Fibroblast of villous mesenchyme (primary cell): ENCODE data around the gene MPPED1. TPM values are rescaled to one million over a fixed set of nuclear protein-coding genes. Genes with fewer than 3 reads are reported as not detected.

Experiments used
- DNase-seq: peaks from one replicate; pipeline ENCODE4 v3.0.0-alpha.2; 2010; ENCODE audit warnings: low read depth
- H3K4me3 ChIP-seq: 2 replicates; pipeline ENCODE4 v1.5.1; 2011; ENCODE audit warnings: low read depth, mild to moderate bottlenecking, low read length
- CTCF ChIP-seq: IDR thresholded peaks from 2 replicates; pipeline ENCODE4 v1.5.1; 2012; ENCODE audit warnings: low read depth, mild to moderate bottlenecking, low read length; ENCODE audit not compliant: insufficient read depth
- total RNA-seq: library from RNA; depleted of rRNA; stranded (reverse); fragments of >200 nt; gene quantifications from 2 replicates; pipeline ENCODE4 v1.2.3, GENCODE V29; 2012

MPPED1 gene
- total RNA-seq, 1 donor: not detected

GRCh38 chr22:43392385-43392989 lies 19.3 kb upstream of the MPPED1 start:
- no peak for DNase-seq
- no peak for TF ChIP-seq CTCF
- no peak overlapping the region for H3K4me3 ChIP-seq

GRCh38 chr22:43393132-43393843 lies 18.5 kb upstream of the MPPED1 start:
- H3K4me3 ChIP-seq: no peak overlapping the region
- no peak for DNase-seq
- TF ChIP-seq CTCF: no peak

DNA sequence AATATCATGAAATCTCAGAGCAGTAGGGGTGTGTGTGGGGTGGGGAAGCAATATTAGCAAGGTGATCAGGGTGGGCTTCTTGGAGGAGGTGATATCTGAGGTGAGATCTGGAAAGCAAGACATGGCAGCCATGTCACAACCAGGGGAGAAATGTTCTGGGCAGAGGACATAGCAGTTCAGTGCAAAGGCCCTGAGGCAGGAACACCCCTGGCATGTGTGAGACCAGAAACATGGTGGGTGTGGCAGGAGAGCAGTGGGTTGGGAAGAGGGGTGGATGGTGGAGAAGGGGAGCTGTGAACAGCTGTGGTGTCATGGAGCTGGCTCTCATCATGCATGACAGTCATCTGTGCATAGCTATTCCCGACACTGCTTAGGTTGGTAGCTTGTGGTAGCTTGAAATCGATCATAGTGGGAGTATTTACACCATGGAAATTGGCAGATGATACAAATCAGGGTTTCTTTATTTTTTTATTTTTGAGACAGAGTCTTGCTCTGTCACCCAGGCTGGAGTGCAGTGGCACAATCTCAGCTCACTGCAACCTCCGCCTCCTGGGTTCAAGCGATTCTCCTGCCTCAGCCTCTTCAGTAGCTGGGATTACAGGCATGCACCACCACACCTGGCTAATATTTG lies 17.9 kb upstream of the MPPED1 start:
- DNase-seq: no peak
- H3K4me3 ChIP-seq: no peak overlapping the region
- no peak for TF ChIP-seq CTCF

DNA sequence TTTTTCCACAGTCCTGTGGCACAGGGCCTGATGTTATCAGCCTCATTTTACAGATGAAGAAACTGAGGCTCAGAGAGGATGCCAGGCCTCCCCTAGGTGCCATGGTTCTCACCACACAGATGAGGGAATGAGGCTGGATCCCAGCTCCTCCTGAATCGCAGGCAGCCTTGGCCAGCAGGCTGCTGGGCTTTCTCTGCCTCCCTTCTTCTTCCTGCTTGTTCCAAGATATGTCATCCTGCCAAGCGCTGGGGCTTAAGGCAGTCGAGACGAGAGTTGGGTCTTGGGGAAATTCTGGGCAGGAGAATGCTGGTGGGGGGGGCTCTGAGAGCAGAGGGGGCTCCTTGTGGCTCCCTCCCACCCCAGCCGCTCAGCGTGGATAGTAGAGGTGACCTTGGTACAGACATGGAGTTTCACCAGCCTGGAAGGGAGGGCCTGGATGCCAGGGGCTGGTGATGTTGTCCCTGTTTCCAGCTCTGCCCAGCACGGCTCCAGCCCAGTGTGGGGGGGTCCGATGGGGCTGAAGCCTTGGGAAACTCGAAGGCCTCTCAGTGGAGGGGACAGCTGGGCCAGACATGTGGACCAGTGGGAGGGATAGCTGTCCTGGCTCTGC lies 16.6 kb upstream of the MPPED1 start:
- TF ChIP-seq CTCF: no peak
- H3K4me3 ChIP-seq: no peak overlapping the region
- no peak for DNase-seq

DNA sequence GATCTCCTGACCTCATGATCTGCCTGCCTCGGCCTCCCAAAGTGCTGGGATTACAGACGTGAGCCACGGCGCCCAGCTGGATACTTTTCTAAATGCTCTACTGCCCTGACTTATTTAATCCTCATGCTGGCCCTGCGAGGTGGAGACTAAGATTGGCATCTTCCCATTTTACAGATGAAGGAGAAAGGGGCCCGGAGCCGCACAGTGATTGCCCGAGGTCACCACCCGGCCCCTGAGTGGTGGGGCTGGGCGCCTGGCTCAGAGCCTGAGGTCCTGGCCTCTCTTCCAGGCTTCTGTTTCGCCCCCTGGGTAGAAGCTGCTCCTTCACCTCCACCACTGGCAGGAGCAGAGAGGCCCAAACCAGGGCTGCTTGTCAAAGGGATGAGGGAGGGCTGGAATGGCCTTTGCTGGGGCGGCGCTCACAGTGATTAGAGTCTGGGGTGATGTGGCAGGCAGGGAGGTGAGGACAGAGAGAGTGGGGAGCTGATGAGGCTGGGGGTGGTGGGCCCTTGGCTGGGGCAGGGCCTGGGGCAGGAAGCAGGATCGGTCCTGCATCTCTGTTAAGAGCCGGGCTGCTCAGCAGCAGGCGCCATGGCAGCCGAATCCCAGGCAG lies 15.4 kb upstream of the MPPED1 start:
- no peak for DNase-seq
- no peak for TF ChIP-seq CTCF
- H3K4me3 ChIP-seq: no peak overlapping the region

DNA sequence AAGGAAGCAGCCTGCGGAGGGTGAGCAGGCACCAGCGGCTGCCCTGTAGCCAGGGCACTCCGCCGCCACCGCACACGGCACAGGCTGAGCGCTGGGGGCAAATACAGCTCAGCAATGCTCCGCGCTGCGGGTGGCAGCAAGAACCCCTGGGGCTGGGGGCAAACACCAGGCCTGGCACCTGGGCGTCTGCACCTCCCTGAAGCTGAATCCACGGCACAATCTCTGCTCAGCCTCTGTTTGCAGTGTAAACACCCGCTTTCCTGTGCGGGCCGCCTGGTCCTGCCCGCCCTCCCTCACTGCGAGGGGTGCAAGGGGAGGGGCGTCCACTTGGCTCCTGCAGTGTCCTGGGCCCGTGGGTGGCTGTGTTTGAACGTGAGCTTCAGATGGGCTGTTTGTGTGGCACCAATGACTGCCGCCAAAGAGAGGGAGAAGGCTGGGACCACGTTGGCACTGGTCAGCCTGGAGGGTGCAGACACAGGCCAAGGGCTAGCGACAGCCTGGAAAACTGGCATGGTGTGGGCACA lies 14.8 kb upstream of the MPPED1 start:
- no peak for DNase-seq
- H3K4me3 ChIP-seq: no peak overlapping the region
- no peak for TF ChIP-seq CTCF
